ENCODE results near the gene SLC39A11.

- TF ChIP-seq, protein P1, sequence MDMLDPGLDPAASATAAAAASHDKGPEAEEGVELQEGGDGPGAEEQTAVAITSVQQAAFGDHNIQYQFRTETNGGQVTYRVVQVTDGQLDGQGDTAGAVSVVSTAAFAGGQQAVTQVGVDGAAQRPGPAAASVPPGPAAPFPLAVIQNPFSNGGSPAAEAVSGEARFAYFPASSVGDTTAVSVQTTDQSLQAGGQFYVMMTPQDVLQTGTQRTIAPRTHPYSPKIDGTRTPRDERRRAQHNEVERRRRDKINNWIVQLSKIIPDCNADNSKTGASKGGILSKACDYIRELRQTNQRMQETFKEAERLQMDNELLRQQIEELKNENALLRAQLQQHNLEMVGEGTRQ (CRISPR knock-in tag; IDR thresholded peaks at IDR 0.05), result no peak
- TF ChIP-seq, protein P2, sequence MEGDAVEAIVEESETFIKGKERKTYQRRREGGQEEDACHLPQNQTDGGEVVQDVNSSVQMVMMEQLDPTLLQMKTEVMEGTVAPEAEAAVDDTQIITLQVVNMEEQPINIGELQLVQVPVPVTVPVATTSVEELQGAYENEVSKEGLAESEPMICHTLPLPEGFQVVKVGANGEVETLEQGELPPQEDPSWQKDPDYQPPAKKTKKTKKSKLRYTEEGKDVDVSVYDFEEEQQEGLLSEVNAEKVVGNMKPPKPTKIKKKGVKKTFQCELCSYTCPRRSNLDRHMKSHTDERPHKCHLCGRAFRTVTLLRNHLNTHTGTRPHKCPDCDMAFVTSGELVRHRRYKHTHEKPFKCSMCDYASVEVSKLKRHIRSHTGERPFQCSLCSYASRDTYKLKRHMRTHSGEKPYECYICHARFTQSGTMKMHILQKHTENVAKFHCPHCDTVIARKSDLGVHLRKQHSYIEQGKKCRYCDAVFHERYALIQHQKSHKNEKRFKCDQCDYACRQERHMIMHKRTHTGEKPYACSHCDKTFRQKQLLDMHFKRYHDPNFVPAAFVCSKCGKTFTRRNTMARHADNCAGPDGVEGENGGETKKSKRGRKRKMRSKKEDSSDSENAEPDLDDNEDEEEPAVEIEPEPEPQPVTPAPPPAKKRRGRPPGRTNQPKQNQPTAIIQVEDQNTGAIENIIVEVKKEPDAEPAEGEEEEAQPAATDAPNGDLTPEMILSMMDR (IDR thresholded peaks at IDR 0.05), result no peak
- TF ChIP-seq ATF1 (CRISPR knock-in tag; IDR thresholded peaks at IDR 0.05), result no peak
- no peak for TF ChIP-seq GABPB1 (CRISPR knock-in tag; IDR thresholded peaks at IDR 0.05)
- TF ChIP-seq NR1H2 (CRISPR knock-in tag; IDR thresholded peaks at IDR 0.05), result no peak
- no peak for TF ChIP-seq USF1 (CRISPR knock-in tag; IDR thresholded peaks at IDR 0.05)
- no peak for TF ChIP-seq NR3C1 (CRISPR knock-in tag; conservative IDR thresholded peaks at IDR 0.05; ENCODE audit: low read depth)
These were observed 94.9 kb downstream of the SLC39A11 start for GRCh38 chr17:72997559-72997958.
